Measurements from ENCODE around the gene DEPP1. TPM values are rescaled to one million over a fixed set of nuclear protein-coding genes. Genes with fewer than 3 reads are reported as not detected.

DEPP1 gene
- polyA plus RNA-seq, 1 donor from 2014 or later = not detected

DNA sequence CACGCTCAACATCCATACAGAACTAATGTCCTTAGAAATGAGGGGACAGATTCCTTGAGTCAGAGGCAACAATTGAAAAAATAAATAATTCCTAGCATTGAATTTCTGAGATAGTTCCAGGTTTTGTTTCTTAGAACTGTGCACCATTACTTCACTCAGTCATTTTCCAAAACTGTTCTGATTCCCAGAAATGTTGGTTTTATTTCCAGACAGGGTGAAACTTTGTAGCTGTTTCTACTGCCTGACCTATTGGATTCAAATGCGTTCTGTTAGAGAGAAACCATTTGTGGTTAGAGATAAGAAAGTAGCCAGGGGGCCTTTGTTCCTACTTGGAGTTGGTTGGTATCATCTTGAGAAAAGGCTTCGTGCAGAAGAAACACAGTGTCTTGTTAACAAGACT, 8.1 kb upstream of the DEPP1 start:
- Mint-ChIP-seq H3K27ac (no peak overlapping the region), H3K9me3 (no peaks in the 10 kb centered on the region), H3K27me3 (peaks cover 4% of the 10 kb centered on the region), H3K36me3 (peaks cover 2% of the 10 kb centered on the region), H3K4me3 (no peak overlapping the region), H3K4me1 (no peaks in the 10 kb centered on the region)

DNA sequence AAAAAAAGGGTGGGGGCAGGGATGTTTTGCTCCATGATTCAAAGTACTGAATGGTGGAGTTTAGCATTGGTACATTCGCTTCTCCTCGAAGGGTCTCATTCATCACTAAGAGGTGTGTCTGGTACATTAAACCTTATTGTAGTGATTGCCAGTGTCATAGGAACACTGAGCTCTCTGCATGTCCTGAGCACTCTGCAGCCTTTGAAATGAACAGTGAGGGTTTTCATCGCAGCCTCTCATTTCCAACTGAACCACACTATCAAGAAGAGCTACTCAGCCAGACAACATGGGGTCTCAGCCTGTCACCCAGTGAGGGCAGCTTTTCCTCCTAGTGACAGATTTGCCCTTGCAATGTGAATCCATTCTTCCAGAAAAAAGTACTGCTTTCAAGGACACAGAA, 7.6 kb upstream of the DEPP1 start:
- Mint-ChIP-seq H3K27ac (no peak overlapping the region), H3K36me3 (peaks cover 2% of the 10 kb centered on the region)

DNA sequence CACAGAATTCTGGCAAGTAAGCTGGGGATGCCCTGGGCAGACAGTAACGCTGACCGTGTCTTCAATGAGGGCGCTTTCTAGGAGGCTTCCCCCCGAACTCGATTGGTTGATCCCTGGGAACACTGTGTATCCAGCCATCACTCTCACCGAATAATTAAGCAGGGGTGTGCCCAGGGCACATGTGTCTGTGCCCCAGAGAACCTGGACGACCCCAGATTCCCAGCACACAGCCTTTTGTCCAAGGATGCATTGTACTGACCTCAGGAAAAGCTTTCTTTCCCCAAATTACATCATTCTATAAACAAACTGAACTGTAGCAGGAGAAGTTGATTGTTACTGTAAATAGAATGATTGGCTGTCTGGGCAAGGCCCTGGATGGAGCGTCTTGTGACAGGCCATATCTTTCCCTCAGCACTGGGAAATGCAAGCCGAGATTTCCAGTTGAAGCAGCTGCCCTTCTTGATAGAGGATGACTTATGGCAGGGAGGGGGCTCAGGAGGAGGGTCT, 6.6 kb upstream of the DEPP1 start:
- Mint-ChIP-seq H3K27me3 (peaks cover 4% of the 10 kb centered on the region), H3K27ac (no peak overlapping the region), H3K9me3 (no peaks in the 10 kb centered on the region), H3K4me1 (no peaks in the 10 kb centered on the region), H3K4me3 (no peak overlapping the region), H3K36me3 (no peaks in the 10 kb centered on the region)

More for the DNA sequence above, 7.6 kb upstream of the DEPP1 start:
- peaks cover 4% of the 10 kb centered on the region for H3K27me3 Mint-ChIP-seq
- H3K9me3 Mint-ChIP-seq = no peaks in the 10 kb centered on the region
- H3K4me3 Mint-ChIP-seq = no peak overlapping the region
- H3K4me1 Mint-ChIP-seq = no peaks in the 10 kb centered on the region

DNA sequence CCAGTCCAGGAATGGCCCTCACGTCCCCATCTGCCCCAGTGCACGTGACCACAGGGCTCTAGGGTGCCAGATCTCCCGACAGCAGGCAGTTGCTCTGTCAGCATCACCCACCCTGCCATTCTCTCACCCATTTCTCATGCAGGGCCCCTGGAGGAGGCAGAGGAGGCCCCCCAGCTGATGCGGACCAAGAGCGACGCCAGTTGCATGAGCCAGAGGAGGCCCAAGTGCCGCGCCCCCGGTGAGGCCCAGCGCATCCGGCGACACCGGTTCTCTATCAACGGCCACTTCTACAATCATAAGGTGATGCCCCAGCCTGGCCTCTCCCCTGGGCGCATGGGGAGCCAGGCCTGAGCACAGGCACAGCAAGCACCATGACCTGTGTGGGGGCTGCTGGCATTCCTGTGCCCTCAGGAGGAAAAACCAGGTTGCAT, 6.1 kb upstream of the DEPP1 start:
- no peaks in the 10 kb centered on the region for H3K36me3 Mint-ChIP-seq
- no peaks in the 10 kb centered on the region for H3K9me3 Mint-ChIP-seq
- H3K4me1 Mint-ChIP-seq = no peaks in the 10 kb centered on the region
- H3K4me3 Mint-ChIP-seq = no peak overlapping the region
- H3K27ac Mint-ChIP-seq = no peak overlapping the region
- peaks cover 4% of the 10 kb centered on the region for H3K27me3 Mint-ChIP-seq

DNA sequence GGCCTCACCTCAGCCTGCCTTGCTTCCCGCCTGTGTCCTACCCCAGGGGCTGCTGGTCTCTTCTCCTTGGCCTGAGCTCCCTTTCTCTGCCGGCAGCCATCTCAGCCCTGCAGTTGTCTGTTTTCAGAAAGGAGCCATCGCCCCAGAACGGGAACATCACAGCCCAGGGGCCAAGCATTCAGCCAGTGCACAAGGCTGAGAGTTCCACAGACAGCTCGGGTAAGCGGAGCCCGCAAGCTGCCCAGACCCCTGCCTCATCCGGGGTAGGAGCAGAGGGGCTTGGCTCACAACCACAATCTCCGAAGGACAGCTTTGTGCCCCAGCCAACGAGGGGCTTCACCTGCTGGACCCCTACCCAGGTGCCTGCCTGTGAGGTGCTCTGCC, 5.3 kb upstream of the DEPP1 start:
- Mint-ChIP-seq H3K27ac (no peak overlapping the region), H3K9me3 (no peaks in the 10 kb centered on the region), H3K4me1 (no peaks in the 10 kb centered on the region), H3K4me3 (no peak overlapping the region), H3K36me3 (no peaks in the 10 kb centered on the region), H3K27me3 (no peaks in the 10 kb centered on the region)

DNA sequence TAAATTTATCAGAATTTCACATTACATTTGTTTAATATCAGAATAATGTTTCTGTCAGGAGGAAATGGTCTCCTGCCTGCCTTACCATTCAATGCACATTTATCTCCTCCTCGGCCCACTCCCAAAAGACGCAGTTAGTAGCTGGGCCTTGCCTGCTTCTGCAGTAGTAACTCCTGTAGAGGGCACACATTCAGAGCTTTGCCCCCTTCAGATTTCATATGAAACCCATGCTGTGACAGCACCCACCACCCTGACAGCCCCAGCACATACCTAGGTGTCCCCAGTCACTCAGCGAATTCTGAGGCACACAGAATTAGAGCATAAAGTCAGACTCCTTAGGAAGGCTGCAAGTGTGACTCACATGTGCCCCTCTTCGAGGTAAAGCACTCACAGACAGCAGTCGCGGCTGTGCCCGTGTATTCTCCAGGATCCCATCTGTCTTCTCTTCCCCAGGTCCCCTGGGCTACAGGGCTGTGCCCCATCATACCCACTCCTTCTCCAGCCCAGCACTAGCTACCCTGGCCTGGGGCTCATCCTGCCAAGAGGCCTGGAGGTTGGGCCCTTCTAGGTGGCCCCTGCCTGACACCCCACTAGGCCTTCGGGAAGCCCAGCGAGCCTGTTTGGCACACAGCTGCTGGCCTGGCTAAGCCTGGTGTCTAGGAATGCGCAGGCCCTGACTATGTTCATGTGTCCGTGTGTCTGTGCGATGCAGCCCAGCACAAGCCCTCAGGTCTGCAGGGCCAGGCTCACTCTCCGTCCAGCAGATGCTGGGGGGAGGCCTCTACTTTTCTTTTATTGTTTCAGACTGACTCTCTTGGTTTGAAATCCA, 4.7 kb upstream of the DEPP1 start:
- Mint-ChIP-seq H3K4me1 (no peaks in the 10 kb centered on the region), H3K36me3 (no peaks in the 10 kb centered on the region), H3K4me3 (no peak overlapping the region), H3K27me3 (no peaks in the 10 kb centered on the region), H3K9me3 (no peaks in the 10 kb centered on the region), H3K27ac (no peak overlapping the region)

DNA sequence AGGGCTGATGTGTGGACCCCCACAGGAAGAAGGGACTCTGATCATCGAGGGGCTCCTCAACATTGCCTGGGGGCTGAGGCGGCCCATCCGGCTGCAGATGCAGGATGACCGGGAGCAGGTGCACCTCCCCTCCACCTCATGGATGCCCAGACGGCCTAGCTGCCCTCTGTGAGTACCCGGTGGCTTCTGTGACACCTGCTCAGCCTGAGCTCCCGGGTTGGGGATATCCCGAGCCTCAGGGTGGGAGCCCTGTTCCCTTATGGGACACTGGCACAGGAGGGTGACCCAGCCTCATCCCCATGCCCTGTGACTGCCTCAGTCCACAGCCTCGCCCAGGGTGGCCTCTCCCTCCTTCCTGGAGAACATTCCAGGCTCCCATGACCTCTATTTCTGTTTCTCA, 3.9 kb upstream of the DEPP1 start:
- no peaks in the 10 kb centered on the region for H3K36me3 Mint-ChIP-seq
- no peaks in the 10 kb centered on the region for H3K27me3 Mint-ChIP-seq
- no peaks in the 10 kb centered on the region for H3K4me1 Mint-ChIP-seq
- no peaks in the 10 kb centered on the region for H3K9me3 Mint-ChIP-seq
- H3K4me3 Mint-ChIP-seq = no peak overlapping the region
- H3K27ac Mint-ChIP-seq = no peak overlapping the region

DNA sequence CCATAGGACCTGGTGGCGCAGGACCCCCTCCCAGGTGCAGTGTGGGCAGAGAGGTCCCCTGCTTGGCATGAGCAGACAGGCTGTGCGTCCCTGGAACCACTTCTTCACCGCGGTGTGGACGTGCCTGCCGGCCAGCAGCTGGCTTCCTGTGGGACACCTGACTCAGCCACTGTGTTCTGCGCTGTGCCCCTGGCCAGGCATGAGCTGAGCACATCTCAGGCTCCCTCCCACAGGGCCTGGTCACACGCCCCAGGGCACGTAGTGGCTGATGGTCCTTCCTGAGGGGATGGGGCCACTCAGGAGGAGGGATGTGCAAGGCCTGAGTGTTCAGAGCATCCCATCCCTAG, 3.5 kb upstream of the DEPP1 start:
- Mint-ChIP-seq H3K4me1 (no peaks in the 10 kb centered on the region), H3K9me3 (no peaks in the 10 kb centered on the region), H3K36me3 (no peaks in the 10 kb centered on the region), H3K4me3 (no peak overlapping the region), H3K27me3 (no peaks in the 10 kb centered on the region), H3K27ac (no peak overlapping the region)

DNA sequence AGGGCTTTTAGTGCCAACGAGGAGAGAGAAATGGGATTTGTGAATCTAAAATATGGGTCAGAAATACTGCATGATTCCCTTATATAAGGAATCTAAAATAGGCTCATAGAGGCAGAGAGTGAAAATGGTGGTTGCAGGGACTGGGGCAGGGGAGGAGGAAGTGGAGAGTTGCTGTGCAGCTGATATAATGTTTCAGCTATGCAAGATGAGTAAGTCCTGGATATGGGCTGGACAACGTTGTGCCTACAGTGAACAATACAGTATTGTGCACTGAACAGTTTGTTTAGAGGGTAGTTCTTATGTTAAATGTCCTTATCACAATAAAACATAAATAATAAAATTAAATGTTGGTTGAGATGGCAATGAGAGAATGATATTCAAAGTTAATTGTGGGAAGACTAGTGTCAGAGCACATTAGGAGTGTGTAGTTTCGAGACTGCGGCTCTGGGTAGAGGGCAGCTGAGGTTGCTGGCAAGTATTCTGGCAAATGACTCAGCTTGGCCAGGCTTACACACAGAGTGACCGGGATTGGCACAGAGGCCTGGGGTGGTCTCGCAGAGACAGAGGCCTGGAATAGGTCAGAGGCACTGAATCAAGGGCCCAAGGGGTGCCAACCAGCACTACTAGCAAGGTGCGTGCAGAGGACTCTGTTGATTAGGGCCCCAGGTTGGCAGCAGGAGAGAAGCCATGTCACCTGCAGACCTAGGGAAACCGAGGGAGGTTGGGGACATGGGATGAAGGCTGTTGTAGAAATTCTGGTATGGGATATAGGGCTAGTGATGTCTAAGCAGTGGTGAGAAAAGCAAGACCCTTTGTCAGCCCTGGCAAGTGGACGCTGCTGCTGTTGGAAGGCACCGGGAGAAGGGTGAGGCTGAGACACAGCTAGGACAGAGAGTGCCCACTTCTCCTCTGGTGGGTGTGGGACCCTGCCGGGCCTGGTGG, 2.8 kb upstream of the DEPP1 start:
- Mint-ChIP-seq H3K4me3 (no peak overlapping the region), H3K27me3 (no peaks in the 10 kb centered on the region), H3K9me3 (no peaks in the 10 kb centered on the region), H3K36me3 (no peaks in the 10 kb centered on the region), H3K27ac (no peak overlapping the region), H3K4me1 (no peaks in the 10 kb centered on the region)

DNA sequence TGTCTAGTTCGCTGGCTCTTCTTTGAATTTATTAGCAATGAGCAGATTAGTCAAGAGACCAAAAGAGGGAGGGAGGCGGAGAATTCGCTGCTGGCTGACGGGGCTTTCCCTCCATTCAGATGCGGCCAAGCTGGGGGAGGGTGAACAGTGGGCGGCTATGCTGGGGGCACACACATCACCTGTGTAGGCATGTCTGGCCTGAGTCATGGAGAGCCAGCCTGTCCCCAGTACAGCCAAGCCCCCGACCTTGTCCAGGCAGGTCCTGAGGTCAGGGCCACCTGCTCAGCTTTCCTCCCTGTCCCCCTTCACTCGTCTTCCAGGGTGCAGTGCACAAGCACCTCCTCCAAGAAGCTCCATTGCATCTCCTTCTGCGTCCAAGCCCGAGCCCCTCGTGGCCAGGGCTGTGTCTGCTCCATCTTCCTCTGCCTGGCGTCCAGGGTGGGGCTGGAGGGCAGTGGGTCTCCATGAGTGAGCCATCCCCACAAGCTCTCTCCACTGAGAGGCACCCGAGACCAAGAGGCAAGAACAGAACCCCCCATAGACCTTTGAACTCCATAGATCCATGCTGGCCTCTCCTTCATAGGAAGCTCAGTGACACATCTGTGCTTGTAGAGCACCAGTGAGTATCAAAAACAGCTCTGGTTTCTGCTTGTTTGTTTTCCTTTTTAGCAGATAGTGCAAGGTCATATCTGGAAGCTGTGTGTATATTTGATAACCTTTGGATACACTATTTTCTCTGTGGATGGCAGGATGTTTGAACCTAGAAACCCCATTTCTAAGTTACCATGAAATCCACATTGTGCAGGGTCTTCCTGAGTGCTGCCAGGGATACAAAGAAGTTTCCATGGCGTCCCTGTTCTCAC, 1.9 kb upstream of the DEPP1 start:
- no peaks in the 10 kb centered on the region for H3K36me3 Mint-ChIP-seq
- H3K27me3 Mint-ChIP-seq = no peaks in the 10 kb centered on the region
- no peaks in the 10 kb centered on the region for H3K4me1 Mint-ChIP-seq
- peak overlapping the region in 1 of 3 donors; percentile 82 for H3K27ac Mint-ChIP-seq
- no peak overlapping the region for H3K4me3 Mint-ChIP-seq
- no peaks in the 10 kb centered on the region for H3K9me3 Mint-ChIP-seq

DNA sequence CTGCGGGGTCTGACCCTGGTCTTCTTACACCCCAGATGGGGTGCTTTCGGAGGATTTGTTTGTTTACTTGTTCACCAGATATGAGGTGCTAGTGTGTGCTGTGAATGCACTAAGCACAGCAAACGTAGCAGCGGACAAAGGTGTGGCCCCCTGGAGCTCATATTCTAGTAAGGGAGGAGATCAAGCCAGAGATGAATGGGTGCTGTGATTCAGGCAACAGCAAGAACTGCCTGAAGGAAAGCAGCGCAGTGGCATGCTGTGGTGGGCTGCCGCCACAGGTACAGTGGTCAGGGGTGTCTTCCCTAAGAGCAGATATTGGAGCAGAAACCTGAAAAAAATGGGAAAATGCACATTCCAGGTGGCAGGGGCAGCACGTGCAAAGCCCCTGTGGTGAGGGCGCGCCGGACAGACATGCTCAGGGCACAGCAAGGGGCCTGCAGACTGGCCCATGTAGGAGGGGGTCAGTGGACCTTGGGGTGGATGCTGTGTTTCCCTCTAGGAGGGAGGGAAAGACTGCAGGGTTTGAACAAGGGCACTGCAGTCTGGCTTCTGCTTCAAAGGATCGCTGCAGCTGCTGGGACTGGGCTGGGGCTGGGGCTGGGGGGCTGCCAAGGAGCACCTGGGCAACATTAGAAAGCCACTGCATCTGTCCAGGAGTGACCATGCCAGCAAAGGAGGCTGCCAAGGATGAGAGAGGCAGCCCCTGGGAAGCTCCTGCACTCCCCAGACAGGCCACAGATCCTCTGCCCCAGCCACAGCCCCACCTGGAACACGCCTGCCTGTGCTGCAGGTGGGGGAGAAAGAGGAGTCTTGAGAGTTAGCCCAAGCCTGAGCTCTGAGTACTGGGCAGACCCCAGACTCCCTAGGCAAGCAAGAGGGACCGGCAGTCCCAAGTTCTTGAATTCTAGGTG, 927 bp upstream of the DEPP1 start:
- Mint-ChIP-seq H3K27me3 (no peaks in the 10 kb centered on the region), H3K27ac (no peak overlapping the region), H3K36me3 (no peaks in the 10 kb centered on the region), H3K4me1 (peaks cover 0 to 3% (median 1%) of the 10 kb centered on the region in 3 donors), H3K4me3 (no peak overlapping the region), H3K9me3 (no peaks in the 10 kb centered on the region)

DNA sequence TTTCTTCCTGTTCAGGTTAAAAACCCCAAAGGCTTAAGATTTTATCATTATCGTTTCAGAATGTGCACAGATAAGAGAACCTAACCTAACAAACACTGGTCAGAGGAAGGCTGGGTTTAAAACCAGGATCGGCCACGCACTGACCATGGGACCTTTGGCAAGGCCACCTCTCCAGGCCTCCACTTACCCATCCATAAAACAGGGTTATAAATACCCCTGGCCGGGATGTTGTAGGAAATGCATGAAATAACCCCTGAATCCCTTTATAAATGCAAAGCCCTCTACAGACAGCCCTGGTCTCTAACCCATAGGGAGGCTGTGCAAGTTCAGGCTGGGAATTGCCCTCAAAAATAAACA, 418 bp downstream of the DEPP1 start:
- Mint-ChIP-seq H3K36me3 (no peaks in the 10 kb centered on the region), H3K4me3 (no peak overlapping the region), H3K4me1 (peaks cover 11 to 16% (median 15%) of the 10 kb centered on the region in 3 donors), H3K27me3 (no peaks in the 10 kb centered on the region), H3K9me3 (no peaks in the 10 kb centered on the region), H3K27ac (no peak overlapping the region)

DNA sequence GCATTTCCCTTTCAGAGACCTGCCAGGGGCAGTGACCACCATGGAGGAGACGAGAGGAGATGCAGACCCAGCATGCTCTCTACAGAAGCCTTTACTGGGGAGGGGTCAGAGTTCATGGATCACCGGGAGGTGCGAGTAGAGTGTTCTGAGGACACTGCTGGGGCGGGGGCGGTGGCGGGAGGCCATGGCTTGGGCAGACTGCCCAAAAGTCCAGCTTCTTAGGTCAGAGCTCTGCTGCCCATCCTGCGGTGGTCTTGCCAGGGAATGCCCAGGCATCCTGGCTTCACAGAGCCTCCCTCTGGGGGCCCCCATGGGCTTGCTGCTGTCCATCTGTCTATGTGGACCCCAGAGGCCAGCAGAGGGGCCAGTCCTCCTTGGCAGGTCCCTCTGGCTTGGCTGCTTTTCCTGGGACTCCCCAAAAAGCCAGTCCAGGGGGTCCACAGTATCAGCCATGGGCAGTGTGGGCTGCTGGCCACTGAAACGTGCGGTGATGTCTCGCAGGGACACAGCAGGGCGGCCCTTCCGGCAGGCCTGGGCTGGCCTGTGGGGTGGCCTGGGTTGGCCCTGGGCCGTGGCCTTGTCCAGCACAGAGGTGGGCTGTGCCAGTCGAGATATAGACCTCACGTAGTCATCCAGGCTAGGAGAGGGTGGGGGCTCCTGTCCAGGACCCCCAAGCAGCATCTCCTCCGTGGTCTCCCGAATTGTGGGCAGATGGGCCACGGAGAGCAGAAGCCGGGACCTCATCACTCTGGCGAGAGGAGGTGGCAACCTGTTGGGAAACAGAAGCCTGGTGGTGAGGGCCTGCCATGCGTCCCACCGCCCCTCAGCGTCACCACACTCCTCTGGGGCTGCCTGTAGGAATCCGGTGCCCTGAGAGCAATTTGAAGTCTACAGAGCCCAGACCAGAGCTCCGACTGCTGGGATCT, 1.1 kb downstream of the DEPP1 start:
- no peaks in the 10 kb centered on the region for H3K36me3 Mint-ChIP-seq
- peaks cover 13 to 17% (median 16%) of the 10 kb centered on the region in 3 donors for H3K4me1 Mint-ChIP-seq
- no peak overlapping the region for H3K27ac Mint-ChIP-seq
- H3K9me3 Mint-ChIP-seq = no peaks in the 10 kb centered on the region
- no peaks in the 10 kb centered on the region for H3K27me3 Mint-ChIP-seq
- no peak overlapping the region for H3K4me3 Mint-ChIP-seq

Measured in IgD-negative memory B cell (primary cell).